GM23338 (cell line): ENCODE data around the gene FGGY. TPM values are rescaled to one million over a fixed set of nuclear protein-coding genes. Genes with fewer than 3 reads are reported as not detected.

ENCODE experiments used
- ATAC-seq: fragments of 200-7000 bp; cut with Tn5 transposase; 3 replicates; pipeline ENCODE4 v1.9.1; 2020
- DNase-seq: peaks from one replicate; pipeline ENCODE4 v3.0.0-alpha.2; 2015; ENCODE audit warnings: low spot score
- H2AFZ ChIP-seq: fragments of 200-600 bp; sonication (generic); 2 replicates; pipeline ENCODE4 v1.8.0; 2016; ENCODE audit warnings: antibody characterized with exemption, mild to moderate bottlenecking, moderate library complexity
- H3F3A ChIP-seq: fragments of 200-600 bp; sonication (generic); replicated peaks from 2 replicates; pipeline ENCODE4 v1.8.0; 2017; ENCODE audit warnings: antibody characterized with exemption, mixed run types, low read depth
- H3K27ac ChIP-seq: fragments of 200-600 bp; sonication (generic); 2 replicates; pipeline ENCODE4 v1.6.1; 2016; ENCODE audit warnings: low read depth
- H3K27me3 ChIP-seq: fragments of 200-600 bp; sonication (generic); 2 replicates; pipeline ENCODE4 v1.8.0; 2016; ENCODE audit warnings: mild to moderate bottlenecking, mixed run types, moderate library complexity; ENCODE audit not compliant: insufficient read depth
- H3K36me3 ChIP-seq: fragments of 200-600 bp; sonication (generic); 2 replicates; pipeline ENCODE4 v1.8.0; 2016; ENCODE audit warnings: mild to moderate bottlenecking; ENCODE audit not compliant: insufficient read depth
- H3K4me1 ChIP-seq: fragments of 200-600 bp; sonication (generic); 2 replicates; pipeline ENCODE4 v1.8.0; 2016; ENCODE audit warnings: mild to moderate bottlenecking, moderate library complexity; ENCODE audit not compliant: insufficient read depth
- H3K4me2 ChIP-seq: fragments of 200-600 bp; sonication (generic); 2 replicates; pipeline ENCODE4 v1.7.1; 2017; ENCODE audit warnings: mixed run types
- H3K4me3 ChIP-seq: fragments of 200-600 bp; sonication (generic); 2 replicates; pipeline ENCODE4 v1.6.1; 2016; ENCODE audit warnings: mixed run types
- H3K79me2 ChIP-seq: fragments of 200-600 bp; sonication (generic); replicated peaks from 2 replicates; pipeline ENCODE4 v1.8.0; 2017; ENCODE audit warnings: mild to moderate bottlenecking; ENCODE audit not compliant: insufficient read depth
- H3K9me2 ChIP-seq: fragments of 200-600 bp; sonication (generic); 2 replicates; pipeline ENCODE4 v1.8.0; 2017; ENCODE audit not compliant: insufficient read depth
- H4K20me1 ChIP-seq: fragments of 200-600 bp; sonication (generic); replicated peaks from 2 replicates; pipeline ENCODE4 v1.8.0; 2017; ENCODE audit warnings: mild to moderate bottlenecking; ENCODE audit not compliant: insufficient read depth
- H3K27ac Mint-ChIP-seq: 2 replicates; pipeline ENCODE4 v1.8.0; 2020; ENCODE audit warnings: inconsistent platforms, mild to moderate bottlenecking, moderate library complexity, mixed read lengths
- H3K27me3 Mint-ChIP-seq: 3 replicates; pipeline ENCODE4 v1.8.0; 2022; ENCODE audit warnings: low read depth, mild to moderate bottlenecking, moderate library complexity, mixed read lengths, inconsistent platforms; ENCODE audit not compliant: insufficient read depth, poor library complexity
- H3K36me3 Mint-ChIP-seq: 3 replicates; pipeline ENCODE4 v1.8.0; 2021; ENCODE audit warnings: low read depth, mild to moderate bottlenecking, inconsistent platforms, moderate library complexity, mixed read lengths
- H3K4me1 Mint-ChIP-seq: 3 replicates; pipeline ENCODE4 v1.8.0; 2020; ENCODE audit warnings: mild to moderate bottlenecking, inconsistent platforms, mixed read lengths
- H3K4me3 Mint-ChIP-seq: 3 replicates; pipeline ENCODE4 v1.8.0; 2021; ENCODE audit warnings: moderate library complexity, mild to moderate bottlenecking, inconsistent platforms, mixed read lengths
- H3K9me3 Mint-ChIP-seq: 3 replicates; pipeline ENCODE4 v1.8.0; 2020; ENCODE audit warnings: moderate library complexity, mild to moderate bottlenecking, inconsistent platforms, mixed read lengths
- CREB1 ChIP-seq: fragments of 250-450 bp; sonication (Bioruptor Pico); IDR thresholded peaks from 2 replicates; pipeline ENCODE4 v1.5.0; 2020; ENCODE audit warnings: low read depth, mild to moderate bottlenecking, moderate library complexity
- NANOG ChIP-seq: IDR thresholded peaks from 2 replicates; pipeline ENCODE4 v1.6.1; 2016; ENCODE audit warnings: antibody characterized with exemption, borderline replicate concordance
- POLR2AphosphoS5 ChIP-seq: IDR thresholded peaks from 2 replicates; pipeline ENCODE4 v1.6.1; 2016; ENCODE audit warnings: antibody characterized with exemption, low read depth
- ZNF114 ChIP-seq: fragments of 250-450 bp; sonication (Bioruptor Pico); IDR thresholded peaks from 2 replicates; pipeline ENCODE4 v1.5.0; 2020; ENCODE audit warnings: mild to moderate bottlenecking, moderate library complexity
- ZNF331 ChIP-seq: fragments of 250-450 bp; sonication (Bioruptor Pico); IDR thresholded peaks from 2 replicates; pipeline ENCODE4 v1.5.0; 2020; ENCODE audit warnings: low read depth, mild to moderate bottlenecking, moderate library complexity
- polyA plus RNA-seq: library from polyadenylated mRNA; unstranded; fragments of >200 nt; fragmentation: Nextera tagmentation; extraction: Ambion mirVana; gene quantifications from 2 replicates; pipeline ENCODE4 v1.2.1, GENCODE V29; 2016
- total RNA-seq: library from RNA; depleted of rRNA; stranded (reverse); fragments of >200 nt; shearing (Covaris generic); gene quantifications from 2 replicates; pipeline ENCODE4 v1.2.3, GENCODE V29; 2014
- TF ChIP-seq, protein P1 (sequence below): IDR thresholded peaks from one replicate; pipeline ENCODE4 v1.6.1; 2018; ENCODE audit warnings: antibody characterized with exemption; ENCODE audit not compliant: unreplicated experiment
- TF ChIP-seq, protein P2 (sequence below), 2 experiments: fragments of 200-600 bp in 1 of 2; sonication (generic) in 1 of 2; conservative IDR thresholded peaks; 2 replicates each; pipeline versions ENCODE4 v1.5.1 to v1.6.1; 2016 to 2017; ENCODE audit warnings: antibody characterized with exemption in 2 of 2, low read depth in 2 of 2, mild to moderate bottlenecking in 2 of 2, moderate library complexity in 1 of 2
- TF ChIP-seq, protein P3 (sequence below): IDR thresholded peaks from 2 replicates; pipeline ENCODE4 v1.6.1; 2016; ENCODE audit warnings: antibody characterized with exemption

Gene FGGY
- total and polyA plus RNA-seq, 2 experiments from 2014 or later = 10.9 to 21.4 TPM

DNA sequence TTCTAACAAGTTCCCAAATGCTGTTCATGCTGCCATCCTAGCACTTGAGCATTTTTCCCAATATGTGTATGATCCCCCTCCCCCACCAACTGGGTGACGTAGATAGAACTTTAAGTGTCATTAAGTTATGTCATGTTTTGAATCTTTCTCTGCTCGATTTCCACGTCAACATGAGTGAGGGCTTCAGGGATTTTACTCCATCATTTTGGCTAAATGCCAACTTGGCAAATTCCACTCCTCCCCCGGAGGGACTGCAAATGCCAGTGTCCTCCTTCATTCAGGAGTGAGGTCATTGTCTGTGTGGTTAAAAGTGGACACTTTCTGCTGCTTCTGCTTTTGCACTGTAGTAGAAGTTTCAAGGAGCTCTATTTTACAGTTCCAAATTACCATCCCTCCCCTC lies 201.7 kb downstream of the FGGY start (continued):
- TF ChIP-seq, protein P1, sequence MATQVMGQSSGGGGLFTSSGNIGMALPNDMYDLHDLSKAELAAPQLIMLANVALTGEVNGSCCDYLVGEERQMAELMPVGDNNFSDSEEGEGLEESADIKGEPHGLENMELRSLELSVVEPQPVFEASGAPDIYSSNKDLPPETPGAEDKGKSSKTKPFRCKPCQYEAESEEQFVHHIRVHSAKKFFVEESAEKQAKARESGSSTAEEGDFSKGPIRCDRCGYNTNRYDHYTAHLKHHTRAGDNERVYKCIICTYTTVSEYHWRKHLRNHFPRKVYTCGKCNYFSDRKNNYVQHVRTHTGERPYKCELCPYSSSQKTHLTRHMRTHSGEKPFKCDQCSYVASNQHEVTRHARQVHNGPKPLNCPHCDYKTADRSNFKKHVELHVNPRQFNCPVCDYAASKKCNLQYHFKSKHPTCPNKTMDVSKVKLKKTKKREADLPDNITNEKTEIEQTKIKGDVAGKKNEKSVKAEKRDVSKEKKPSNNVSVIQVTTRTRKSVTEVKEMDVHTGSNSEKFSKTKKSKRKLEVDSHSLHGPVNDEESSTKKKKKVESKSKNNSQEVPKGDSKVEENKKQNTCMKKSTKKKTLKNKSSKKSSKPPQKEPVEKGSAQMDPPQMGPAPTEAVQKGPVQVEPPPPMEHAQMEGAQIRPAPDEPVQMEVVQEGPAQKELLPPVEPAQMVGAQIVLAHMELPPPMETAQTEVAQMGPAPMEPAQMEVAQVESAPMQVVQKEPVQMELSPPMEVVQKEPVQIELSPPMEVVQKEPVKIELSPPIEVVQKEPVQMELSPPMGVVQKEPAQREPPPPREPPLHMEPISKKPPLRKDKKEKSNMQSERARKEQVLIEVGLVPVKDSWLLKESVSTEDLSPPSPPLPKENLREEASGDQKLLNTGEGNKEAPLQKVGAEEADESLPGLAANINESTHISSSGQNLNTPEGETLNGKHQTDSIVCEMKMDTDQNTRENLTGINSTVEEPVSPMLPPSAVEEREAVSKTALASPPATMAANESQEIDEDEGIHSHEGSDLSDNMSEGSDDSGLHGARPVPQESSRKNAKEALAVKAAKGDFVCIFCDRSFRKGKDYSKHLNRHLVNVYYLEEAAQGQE = no peak
- TF ChIP-seq CREB1 (CRISPR knock-in tag) (no peak), POLR2AphosphoS5 (no peak)
- TF ChIP-seq, protein P2, sequence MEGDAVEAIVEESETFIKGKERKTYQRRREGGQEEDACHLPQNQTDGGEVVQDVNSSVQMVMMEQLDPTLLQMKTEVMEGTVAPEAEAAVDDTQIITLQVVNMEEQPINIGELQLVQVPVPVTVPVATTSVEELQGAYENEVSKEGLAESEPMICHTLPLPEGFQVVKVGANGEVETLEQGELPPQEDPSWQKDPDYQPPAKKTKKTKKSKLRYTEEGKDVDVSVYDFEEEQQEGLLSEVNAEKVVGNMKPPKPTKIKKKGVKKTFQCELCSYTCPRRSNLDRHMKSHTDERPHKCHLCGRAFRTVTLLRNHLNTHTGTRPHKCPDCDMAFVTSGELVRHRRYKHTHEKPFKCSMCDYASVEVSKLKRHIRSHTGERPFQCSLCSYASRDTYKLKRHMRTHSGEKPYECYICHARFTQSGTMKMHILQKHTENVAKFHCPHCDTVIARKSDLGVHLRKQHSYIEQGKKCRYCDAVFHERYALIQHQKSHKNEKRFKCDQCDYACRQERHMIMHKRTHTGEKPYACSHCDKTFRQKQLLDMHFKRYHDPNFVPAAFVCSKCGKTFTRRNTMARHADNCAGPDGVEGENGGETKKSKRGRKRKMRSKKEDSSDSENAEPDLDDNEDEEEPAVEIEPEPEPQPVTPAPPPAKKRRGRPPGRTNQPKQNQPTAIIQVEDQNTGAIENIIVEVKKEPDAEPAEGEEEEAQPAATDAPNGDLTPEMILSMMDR (conservative IDR thresholded peaks at IDR 0.05; ENCODE audit: low read depth in 2 of 2) = no peak

DNA sequence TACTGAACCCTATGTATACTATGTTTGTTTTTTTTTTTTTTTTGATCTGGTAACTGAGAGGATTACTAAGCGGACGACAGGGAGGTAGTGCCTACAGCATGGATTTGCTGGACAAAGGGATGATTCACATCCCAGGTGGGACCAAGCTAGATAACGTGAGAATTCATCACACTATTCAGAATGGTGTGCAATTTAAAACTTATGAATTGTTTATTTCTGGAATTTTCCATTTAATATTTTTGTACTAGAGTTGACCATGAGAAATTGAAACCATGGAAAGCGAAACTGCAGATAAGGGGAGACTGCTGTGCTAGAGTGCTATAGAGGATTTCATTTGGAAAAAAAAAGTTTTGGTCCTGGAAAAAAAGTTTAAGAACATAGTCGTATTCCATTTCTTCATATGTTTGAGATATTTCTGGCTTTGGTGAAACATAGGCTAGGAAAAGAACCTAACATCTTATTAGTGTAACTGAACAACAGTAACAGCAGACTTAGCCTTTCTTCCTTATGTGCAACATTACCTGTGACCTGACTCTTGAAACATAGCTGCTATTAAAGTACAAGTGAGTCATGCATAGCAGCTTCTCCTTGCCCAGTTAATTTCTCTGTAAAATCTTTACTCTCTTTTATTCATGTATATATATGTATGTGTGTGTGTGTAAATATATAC lies 202.5 kb downstream of the FGGY start:
- H3K27ac Mint-ChIP-seq = no peak overlapping the region

More for the DNA sequence above, 202.5 kb downstream of the FGGY start:
- Histone ChIP-seq H3K36me3 (no peaks in the 10 kb centered on the region), H3F3A (no peaks in the 10 kb centered on the region), H4K20me1 (no peaks in the 10 kb centered on the region), H3K79me2 (no peaks in the 10 kb centered on the region), H3K4me2 (no peak overlapping the region), H3K4me3 (no peak overlapping the region), H3K27ac (no peak overlapping the region), H2AFZ (no peak overlapping the region), H3K9me2 (0 out of 2 replicates have a peak, but pooled peaks cover 5% of the 10 kb centered on the region), H3K4me1 (peaks cover 5% of the 10 kb centered on the region; the same call in 1 of the 2 replicates), H3K27me3 (no peaks in the 10 kb centered on the region)
- Mint-ChIP-seq H3K36me3 (no peaks in the 10 kb centered on the region; the same call in 2 of the 3 replicates), H3K9me3 (peaks cover 8% of the 10 kb centered on the region; the same call in 2 of the 3 replicates), H3K27me3 (no peaks in the 10 kb centered on the region), H3K4me1 (peaks cover 12% of the 10 kb centered on the region; the same call in 2 of the 3 replicates), H3K4me3 (no peak overlapping the region)
- no peak for ATAC-seq
- TF ChIP-seq, protein P3, sequence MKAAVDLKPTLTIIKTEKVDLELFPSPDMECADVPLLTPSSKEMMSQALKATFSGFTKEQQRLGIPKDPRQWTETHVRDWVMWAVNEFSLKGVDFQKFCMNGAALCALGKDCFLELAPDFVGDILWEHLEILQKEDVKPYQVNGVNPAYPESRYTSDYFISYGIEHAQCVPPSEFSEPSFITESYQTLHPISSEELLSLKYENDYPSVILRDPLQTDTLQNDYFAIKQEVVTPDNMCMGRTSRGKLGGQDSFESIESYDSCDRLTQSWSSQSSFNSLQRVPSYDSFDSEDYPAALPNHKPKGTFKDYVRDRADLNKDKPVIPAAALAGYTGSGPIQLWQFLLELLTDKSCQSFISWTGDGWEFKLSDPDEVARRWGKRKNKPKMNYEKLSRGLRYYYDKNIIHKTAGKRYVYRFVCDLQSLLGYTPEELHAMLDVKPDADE = no peak
- TF ChIP-seq ZNF114 (CRISPR knock-in tag) (no peak), CREB1 (CRISPR knock-in tag) (no peak), NANOG (no peak), POLR2AphosphoS5 (no peak), ZNF331 (CRISPR knock-in tag) (no peak)
- TF ChIP-seq, protein P1 = no peak
- no peak for DNase-seq
